Measurements from ENCODE around the gene TXLNB.
"Not testable (repeated sequence)": the region's sequence is repeated elsewhere in the genome, so short reads cannot be mapped to it uniquely, and the experiment has no call there.

The TXLNB gene

DNA sequence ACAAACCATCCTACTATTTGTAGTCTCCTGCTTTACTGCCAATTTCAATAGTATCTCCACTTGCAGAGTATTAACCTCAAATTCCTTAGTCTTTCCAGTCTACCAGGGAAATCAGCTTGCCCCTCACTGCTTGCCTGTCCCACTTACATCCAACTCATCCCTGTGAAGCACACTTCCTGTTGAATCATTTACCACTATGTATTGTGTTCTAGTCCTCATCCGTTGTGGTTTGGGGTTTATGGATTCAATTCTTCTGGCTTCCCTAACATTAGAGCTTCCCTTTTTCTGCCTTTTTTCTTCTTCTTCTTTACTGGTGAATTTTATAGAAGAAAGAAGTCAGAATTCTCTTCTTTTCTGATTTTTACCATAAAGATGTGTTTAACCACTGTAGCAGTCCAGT lies 5.1 kb upstream of the TXLNB start:
- no peaks in the 10 kb centered on the region for H3K27me3 Mint-ChIP-seq
- no peak overlapping the region for H3K4me3 Mint-ChIP-seq
- peaks cover 25% of the 10 kb centered on the region for H3K4me1 Mint-ChIP-seq
- no peak for DNase-seq
- CTCF ChIA-PET = interaction anchor here (1.3 kb wide), 1 partner anchor 76 kb away, joined by 3 read pairs; no protein-coding TSS in a partner anchor
- H3K27ac Mint-ChIP-seq = no peak overlapping the region
- H3K9me3 Mint-ChIP-seq = peaks cover 5% of the 10 kb centered on the region
- peaks cover 6% of the 10 kb centered on the region for H3K36me3 Mint-ChIP-seq

DNA sequence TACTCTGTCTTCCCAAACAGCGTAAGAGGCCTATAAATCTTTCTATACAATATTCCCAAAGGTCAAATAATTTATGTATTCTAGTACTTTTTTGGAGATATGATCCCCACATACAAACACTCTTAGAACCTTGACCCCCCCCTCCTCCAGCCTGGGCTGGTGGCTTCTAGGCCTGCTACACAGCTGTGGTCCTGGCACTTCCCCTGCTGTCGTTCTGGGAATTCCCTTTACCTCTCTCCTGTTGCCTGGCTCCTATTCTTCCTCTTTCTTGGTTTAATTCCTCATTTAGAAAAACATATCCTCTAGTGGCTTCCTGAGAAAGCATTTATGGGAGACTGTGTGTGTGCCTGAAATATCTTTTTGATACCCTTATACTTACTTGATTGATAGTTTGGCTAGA lies 4.1 kb upstream of the TXLNB start:
- Mint-ChIP-seq H3K4me1 (peaks cover 34% of the 10 kb centered on the region), H3K9me3 (peaks cover 5% of the 10 kb centered on the region)

DNA sequence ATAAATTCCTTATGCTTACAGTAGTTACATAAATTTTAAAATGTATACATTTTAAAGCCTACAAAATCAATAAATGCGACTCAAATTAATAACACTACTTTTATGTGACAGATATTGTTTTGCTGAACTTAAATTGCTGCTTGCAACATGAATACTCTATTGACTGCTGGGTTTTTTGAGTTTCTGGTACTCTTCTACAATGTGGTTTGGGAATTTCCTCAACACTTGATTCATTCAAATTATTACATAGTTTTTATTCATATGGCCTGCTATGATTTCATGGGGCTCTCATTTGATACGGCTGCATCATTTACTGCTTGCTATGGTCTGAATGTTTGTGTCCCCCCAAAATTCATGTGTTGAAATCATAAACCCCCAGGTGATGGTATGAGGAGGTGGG lies 2.3 kb upstream of the TXLNB start:
- CTCF ChIA-PET = interaction anchor here (0.8 to 5.4 kb wide), 2 partner anchors 72 to 75 kb away, joined by 3 to 32 read pairs; no protein-coding TSS in a partner anchor
- no peak for DNase-seq
- no peak overlapping the region for H3K4me3 Mint-ChIP-seq
- H3K27me3 Mint-ChIP-seq = no peaks in the 10 kb centered on the region
- no peak overlapping the region for H3K27ac Mint-ChIP-seq
- H3K4me1 Mint-ChIP-seq = peaks cover 49% of the 10 kb centered on the region
- peaks cover 5% of the 10 kb centered on the region for H3K9me3 Mint-ChIP-seq
- H3K36me3 Mint-ChIP-seq = peaks cover 6% of the 10 kb centered on the region

More for the DNA sequence above, 4.1 kb upstream of the TXLNB start:
- CTCF ChIA-PET = no interaction called here
- Mint-ChIP-seq H3K27ac (no peak overlapping the region), H3K36me3 (peaks cover 6% of the 10 kb centered on the region), H3K4me3 (no peak overlapping the region), H3K27me3 (no peaks in the 10 kb centered on the region)
- no peak for DNase-seq

DNA sequence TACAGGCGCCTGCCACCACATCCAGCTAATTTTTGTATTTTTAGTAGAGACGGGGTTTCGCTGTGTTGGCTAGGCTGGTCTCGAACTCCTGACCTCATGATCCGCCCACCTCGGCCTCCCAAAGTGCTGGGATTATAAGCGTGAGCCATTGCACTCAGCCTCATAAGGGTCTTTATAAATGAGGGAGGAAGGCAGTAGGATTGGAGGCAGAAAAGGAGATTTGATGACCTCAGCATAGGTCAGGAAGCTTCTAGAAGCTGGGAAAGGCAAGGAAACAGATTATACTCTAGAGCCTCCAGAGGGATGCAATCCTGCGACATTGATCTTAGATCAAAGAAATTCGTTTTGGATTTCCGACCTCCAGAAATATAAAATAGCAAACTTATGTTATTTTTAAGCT lies 1.4 kb upstream of the TXLNB start:
- Mint-ChIP-seq H3K4me1 (peaks cover 53% of the 10 kb centered on the region), H3K27ac (peak overlapping the region; percentile 38), H3K36me3 (peaks cover 11% of the 10 kb centered on the region)
- CTCF ChIA-PET = interaction anchor here (0.6 to 5.4 kb wide), 6 partner anchors 9 to 1126 kb away, joined by 3 to 32 read pairs (median 4); partner anchors contain the start of gene CITED2
- H3K27me3 Mint-ChIP-seq, H3K4me3 Mint-ChIP-seq, H3K9me3 Mint-ChIP-seq, DNase-seq: not testable (repeated sequence)

DNA sequence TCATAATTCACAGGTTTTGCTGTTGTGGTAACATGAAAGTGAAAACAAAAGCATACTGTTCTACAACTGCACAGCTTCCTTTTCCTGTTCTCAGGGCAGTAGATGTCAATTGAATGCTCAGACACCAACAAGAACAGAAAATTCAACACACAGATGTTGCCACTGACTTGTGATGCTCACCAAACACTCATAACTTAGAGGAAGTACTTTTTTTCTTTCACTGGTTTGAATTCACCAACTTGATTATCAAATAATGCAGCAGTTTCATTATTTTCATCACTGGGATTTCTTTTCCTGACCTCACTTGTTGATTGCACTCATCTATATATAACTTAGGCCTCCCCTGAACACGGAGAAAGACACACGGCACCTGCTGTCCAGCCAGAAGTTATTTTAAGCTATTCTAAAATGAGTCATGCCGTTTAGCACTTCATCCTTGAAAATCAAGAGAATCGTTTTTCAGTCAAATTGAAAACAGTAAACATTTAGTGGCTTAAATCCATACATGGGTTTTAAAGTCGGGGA lies 949 bp downstream of the TXLNB start:
- DNase-seq = peak; percentile 49
- Mint-ChIP-seq H3K36me3 (peaks cover 14% of the 10 kb centered on the region), H3K4me1 (peaks cover 50% of the 10 kb centered on the region)

DNA sequence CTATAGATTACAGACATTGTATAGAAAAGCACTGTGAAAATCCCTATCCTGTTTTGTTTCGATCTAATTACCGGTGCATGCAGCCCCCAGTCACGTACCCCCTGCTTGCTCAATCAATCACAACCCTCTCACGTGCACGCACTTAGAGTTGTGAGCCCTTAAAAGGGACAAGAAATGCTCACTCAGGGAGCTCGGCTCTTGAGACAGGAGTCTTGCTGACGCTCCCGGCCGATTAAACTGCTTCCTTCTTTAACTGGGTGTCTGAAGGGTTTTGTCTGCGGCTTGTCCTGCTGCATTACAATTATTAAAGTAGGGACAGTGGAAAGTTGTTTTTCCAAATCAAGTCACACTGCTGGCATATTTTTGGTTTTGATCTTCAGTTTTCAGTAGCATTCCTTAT lies 2.6 kb downstream of the TXLNB start:
- H3K27me3 Mint-ChIP-seq = no peaks in the 10 kb centered on the region
- no peaks in the 10 kb centered on the region for H3K9me3 Mint-ChIP-seq
- H3K36me3 Mint-ChIP-seq = peaks cover 10% of the 10 kb centered on the region
- H3K4me3 Mint-ChIP-seq = no peak overlapping the region
- peaks cover 51% of the 10 kb centered on the region for H3K4me1 Mint-ChIP-seq
- H3K27ac Mint-ChIP-seq = peak overlapping the region; percentile 97
- no peak for DNase-seq
- CTCF ChIA-PET = interaction anchor here (0.8 to 5.4 kb wide), 4 partner anchors 39 to 300 kb away, joined by 3 to 37 read pairs (median 20); no protein-coding TSS in a partner anchor

More for the DNA sequence above, 949 bp downstream of the TXLNB start:
- Mint-ChIP-seq H3K27me3 (no peaks in the 10 kb centered on the region), H3K9me3 (peaks cover 3% of the 10 kb centered on the region), H3K27ac (peak overlapping the region; percentile 97), H3K4me3 (peak overlapping the region; percentile 63)
- CTCF ChIA-PET = interaction anchor here (0.6 to 5.4 kb wide), 9 partner anchors 14 to 166 kb away, joined by 3 to 37 read pairs (median 6); partner anchors contain the start of gene CITED2

DNA sequence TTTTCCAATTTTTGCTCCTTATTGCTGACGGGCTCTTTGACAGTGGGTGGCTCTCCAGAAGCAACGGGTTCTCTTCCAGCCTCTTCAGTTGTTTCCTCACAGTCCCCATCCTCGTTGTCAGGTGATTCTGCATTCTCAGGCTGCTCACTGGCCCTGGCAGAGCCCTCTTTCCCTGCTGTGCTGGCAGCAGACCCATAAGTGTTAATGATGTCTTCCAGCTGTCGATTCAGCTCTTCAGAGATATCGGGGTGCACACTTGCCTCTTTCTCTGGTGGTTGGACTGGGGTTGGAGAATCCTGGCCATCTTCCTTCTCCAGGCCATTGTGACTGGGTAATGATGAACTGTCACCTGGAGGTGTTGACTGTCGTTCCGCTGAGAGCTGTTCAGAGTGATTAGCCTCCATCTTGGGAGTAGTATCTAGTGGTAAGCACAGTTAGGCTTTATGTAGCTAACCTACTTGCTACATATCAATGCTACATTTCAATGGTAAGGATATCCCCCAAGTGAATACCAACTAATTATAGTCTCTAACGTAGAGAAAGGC lies 3.2 kb downstream of the TXLNB start:
- peaks cover 10% of the 10 kb centered on the region for H3K36me3 Mint-ChIP-seq
- H3K4me3 Mint-ChIP-seq = no peak overlapping the region
- CTCF ChIA-PET = interaction anchor here (0.8 to 5.4 kb wide), 4 partner anchors 48 to 300 kb away, joined by 3 to 37 read pairs (median 18); no protein-coding TSS in a partner anchor
- no peak for DNase-seq
- H3K27ac Mint-ChIP-seq = peak overlapping the region; percentile 22
- no peaks in the 10 kb centered on the region for H3K9me3 Mint-ChIP-seq
- H3K27me3 Mint-ChIP-seq = no peaks in the 10 kb centered on the region
- peaks cover 49% of the 10 kb centered on the region for H3K4me1 Mint-ChIP-seq

DNA sequence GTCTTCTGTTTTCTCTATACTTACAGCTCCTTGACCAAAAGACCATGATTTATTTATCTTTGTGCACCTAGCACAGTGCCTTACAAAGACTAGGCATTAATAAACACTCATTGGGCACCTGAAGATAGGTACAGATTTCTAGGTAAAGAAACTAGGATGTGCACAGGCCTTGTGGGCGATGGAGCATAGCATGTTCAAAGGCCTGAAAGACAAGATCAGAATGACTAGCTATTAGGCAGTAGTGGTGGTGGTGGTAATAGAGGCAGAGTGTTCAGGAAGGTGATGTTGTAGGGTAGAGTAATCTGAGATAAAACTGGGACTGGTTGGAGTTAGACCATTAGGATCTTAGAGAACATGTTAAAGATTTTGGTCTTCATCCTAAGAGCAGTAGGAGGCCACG lies 3.9 kb downstream of the TXLNB start:
- Mint-ChIP-seq H3K9me3 (no peaks in the 10 kb centered on the region), H3K36me3 (peaks cover 11% of the 10 kb centered on the region), H3K4me3 (no peak overlapping the region), H3K27me3 (no peaks in the 10 kb centered on the region), H3K4me1 (peaks cover 45% of the 10 kb centered on the region), H3K27ac (no peak overlapping the region)
- CTCF ChIA-PET = interaction anchor here (1.0 kb wide), 1 partner anchor 49 kb away, joined by 3 read pairs; no protein-coding TSS in a partner anchor
- DNase-seq = no peak

DNA sequence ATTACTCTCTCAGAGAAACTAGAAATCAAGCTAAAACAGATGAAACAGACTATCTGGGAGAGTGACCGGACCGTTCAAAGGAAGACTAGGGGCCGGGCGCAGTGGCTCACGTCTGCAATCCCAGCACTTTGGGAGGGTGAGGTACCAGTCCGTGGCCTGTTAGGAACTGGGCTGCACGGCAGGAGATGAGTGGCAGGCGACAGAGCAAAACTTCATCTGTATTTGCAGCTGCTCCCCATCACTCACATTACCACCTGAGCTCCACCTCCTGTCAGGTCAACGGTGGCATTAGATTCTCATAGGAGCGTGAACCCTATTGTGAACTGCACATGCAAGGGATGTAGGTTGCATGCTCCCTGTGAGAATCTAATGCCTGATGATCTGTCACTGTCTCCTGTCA lies 5.4 kb downstream of the TXLNB start:
- H3K27me3 Mint-ChIP-seq, DNase-seq, H3K27ac Mint-ChIP-seq, H3K9me3 Mint-ChIP-seq, H3K4me3 Mint-ChIP-seq, CTCF ChIA-PET: not testable (repeated sequence)
- Mint-ChIP-seq H3K4me1 (peaks cover 35% of the 10 kb centered on the region), H3K36me3 (peaks cover 13% of the 10 kb centered on the region)

DNA sequence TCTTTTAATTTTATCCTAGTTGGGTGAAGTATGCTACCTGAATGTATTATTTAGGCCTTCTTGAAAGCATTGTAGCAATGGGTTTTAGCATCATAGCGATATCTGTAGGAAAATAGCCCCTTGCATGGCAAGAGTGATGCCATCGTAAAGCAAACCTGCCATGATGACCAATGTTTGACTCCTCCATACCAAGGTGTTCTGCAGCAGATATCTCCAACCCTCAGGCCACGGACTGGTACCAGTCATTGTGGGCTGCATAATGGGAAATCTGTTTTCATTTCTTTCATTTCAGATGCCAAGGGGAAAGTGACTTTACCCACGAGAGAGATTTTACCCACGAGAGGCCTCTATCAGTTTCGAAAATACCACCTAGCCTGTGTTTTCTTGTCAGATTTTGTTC lies 6.2 kb downstream of the TXLNB start:
- Mint-ChIP-seq H3K27me3 (no peaks in the 10 kb centered on the region), H3K9me3 (no peaks in the 10 kb centered on the region), H3K36me3 (peaks cover 15% of the 10 kb centered on the region), H3K4me3 (no peak overlapping the region), H3K4me1 (peaks cover 34% of the 10 kb centered on the region), H3K27ac (no peak overlapping the region)
- no peak for DNase-seq
- CTCF ChIA-PET = no interaction called here

DNA sequence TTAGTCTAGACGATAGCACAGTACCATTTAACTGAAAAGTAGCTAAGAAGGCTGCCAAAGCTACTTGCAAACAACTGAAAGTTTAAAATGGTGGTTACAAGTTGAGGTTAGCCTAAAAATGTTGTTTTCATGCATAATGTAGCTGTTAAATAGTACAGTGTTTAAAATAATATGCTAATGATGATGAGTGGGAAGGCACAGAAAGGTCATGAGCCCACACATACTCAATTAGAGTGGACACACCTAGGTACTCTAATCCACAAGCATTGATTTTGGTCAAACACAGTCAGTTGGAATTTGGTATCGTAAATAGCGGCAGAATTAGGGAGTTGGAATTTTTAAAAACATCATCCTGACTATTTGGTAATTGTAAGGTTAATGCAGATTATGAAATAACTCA lies 7.0 kb downstream of the TXLNB start:
- Mint-ChIP-seq H3K27ac (no peak overlapping the region), H3K4me3 (no peak overlapping the region), H3K36me3 (peaks cover 15% of the 10 kb centered on the region), H3K9me3 (no peaks in the 10 kb centered on the region), H3K27me3 (no peaks in the 10 kb centered on the region), H3K4me1 (peaks cover 35% of the 10 kb centered on the region)
- CTCF ChIA-PET = interaction anchor here (0.9 kb wide), 1 partner anchor 34 kb away, joined by 3 read pairs; no protein-coding TSS in a partner anchor
- no peak for DNase-seq

DNA sequence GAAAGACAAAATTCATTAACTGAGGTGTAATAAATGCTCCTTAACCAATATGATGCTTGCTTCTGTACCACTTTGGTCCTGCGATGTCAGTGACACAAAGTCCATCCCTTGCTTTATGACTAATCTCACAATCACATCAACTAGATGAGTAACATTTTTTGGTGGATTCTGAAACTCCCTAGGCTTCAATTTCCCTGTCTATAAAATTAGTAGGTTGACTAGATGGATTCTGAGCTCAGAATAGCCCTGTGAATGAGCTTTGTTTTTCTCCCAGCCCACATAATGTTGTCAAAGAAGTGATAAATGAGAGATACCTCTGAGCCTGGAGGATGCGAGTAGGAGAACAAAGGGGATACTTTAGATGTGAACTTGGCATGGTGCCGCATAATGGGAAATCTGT lies 9.1 kb downstream of the TXLNB start:
- CTCF ChIA-PET = interaction anchor here (0.9 kb wide), 1 partner anchor 13 kb away, joined by 3 read pairs; no protein-coding TSS in a partner anchor
- peaks cover 10% of the 10 kb centered on the region for H3K36me3 Mint-ChIP-seq
- H3K4me3 Mint-ChIP-seq = no peak overlapping the region
- H3K27ac Mint-ChIP-seq = no peak overlapping the region
- no peaks in the 10 kb centered on the region for H3K27me3 Mint-ChIP-seq
- DNase-seq = no peak
- H3K4me1 Mint-ChIP-seq = peaks cover 40% of the 10 kb centered on the region
- no peaks in the 10 kb centered on the region for H3K9me3 Mint-ChIP-seq

DNA sequence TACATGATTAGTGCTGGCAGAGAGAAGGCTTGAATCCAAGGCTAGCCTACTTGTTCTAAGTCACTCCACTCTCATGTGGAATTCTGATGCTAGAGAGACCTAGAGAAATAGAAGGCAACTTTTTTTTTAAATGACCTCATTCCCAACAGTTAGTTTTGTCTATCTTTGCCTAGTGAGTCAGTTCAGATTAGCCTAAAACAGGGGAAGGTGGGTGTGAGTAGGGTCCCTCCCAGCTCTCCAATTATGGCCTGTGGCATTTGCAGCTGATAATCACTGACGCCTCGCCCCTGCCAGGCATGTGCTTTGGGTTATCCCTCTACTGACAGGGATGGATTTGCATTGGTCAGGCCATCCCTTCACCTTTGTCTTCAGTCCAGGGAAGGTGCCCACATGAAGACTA lies 13.6 kb downstream of the TXLNB start:
- no peak overlapping the region for H3K4me3 Mint-ChIP-seq
- no peak for DNase-seq
- no peaks in the 10 kb centered on the region for H3K9me3 Mint-ChIP-seq
- peaks cover 39% of the 10 kb centered on the region for H3K4me1 Mint-ChIP-seq
- H3K27me3 Mint-ChIP-seq = no peaks in the 10 kb centered on the region
- H3K36me3 Mint-ChIP-seq = peaks cover 13% of the 10 kb centered on the region
- H3K27ac Mint-ChIP-seq = no peak overlapping the region
- CTCF ChIA-PET = no interaction called here

DNA sequence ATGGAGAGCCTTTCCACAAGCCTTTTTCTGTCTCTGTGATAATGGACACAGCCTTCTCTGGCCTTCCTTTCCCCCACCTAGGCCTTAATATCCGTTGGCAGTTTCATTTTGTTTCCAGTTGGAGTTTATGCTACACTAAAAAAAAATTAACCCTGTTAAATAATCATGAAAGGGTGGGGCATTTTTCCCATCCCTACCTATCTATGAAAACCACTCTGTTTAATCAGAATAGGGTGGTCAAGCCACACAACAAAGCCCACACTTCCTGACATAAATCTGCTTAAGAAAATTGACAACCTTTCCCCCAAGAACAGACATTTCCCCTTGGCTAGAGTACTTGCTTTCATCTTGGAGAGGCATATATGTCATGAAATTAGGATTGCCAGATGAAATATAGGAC lies 14.2 kb downstream of the TXLNB start:
- Mint-ChIP-seq H3K27ac (no peak overlapping the region), H3K36me3 (peaks cover 10% of the 10 kb centered on the region), H3K27me3 (no peaks in the 10 kb centered on the region), H3K4me1 (peaks cover 36% of the 10 kb centered on the region), H3K4me3 (no peak overlapping the region), H3K9me3 (no peaks in the 10 kb centered on the region)
- CTCF ChIA-PET = no interaction called here
- DNase-seq = no peak

DNA sequence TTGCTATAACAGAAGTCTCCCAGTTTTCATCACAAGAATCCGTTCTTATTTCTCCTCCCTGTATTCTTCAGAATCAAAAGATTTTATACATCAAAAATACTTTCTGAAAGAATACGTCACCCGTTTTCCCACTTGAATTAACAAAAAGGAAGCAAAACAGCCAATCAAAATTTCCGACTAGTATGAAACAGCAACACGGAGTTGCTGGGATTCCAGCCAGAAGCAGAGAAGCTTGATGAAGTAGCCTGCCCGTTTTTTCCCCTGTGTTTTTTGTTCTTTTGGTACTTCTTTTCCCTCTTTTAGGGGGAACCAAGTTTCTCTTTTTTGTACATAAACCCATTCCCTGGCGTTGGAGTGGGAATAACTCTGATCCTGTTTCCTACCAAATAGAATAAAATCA lies 14.6 kb downstream of the TXLNB start:
- Mint-ChIP-seq H3K4me3 (no peak overlapping the region), H3K27me3 (no peaks in the 10 kb centered on the region), H3K27ac (no peak overlapping the region), H3K36me3 (peaks cover 10% of the 10 kb centered on the region), H3K4me1 (peaks cover 35% of the 10 kb centered on the region), H3K9me3 (no peaks in the 10 kb centered on the region)
- DNase-seq = no peak
- CTCF ChIA-PET = interaction anchor here (1.1 kb wide), 1 partner anchor 14 kb away, joined by 3 read pairs; no protein-coding TSS in a partner anchor

Measured in activated naive CD4-positive, alpha-beta T cell treated with anti-CD3 and anti-CD28 coated beads, Interleukin-2, amount 10 ng/mL, durations not matched to agents 7 days and 5 days (primary cell).